Liver (tissue), 9 donors: Measurements from ENCODE around the gene GCNT4. TPM values are rescaled to one million over a fixed set of nuclear protein-coding genes. Genes with fewer than 3 reads are reported as not detected.

Experiments
- DNase-seq: peaks from one replicate; pipeline ENCODE4 v3.0.0-alpha.2; 2017; ENCODE audit warnings: low spot score
- H3K27ac ChIP-seq, 2 donors: one replicate each; pipeline ENCODE4 v1.7.0; 2013; ENCODE audit warnings: inconsistent platforms in 2 of 2, low read length in 2 of 2, control low read depth in 1 of 2, low read depth in 1 of 2, mild to moderate bottlenecking in 1 of 2
- H3K27me3 ChIP-seq, 4 donors: one replicate each; pipeline versions ENCODE4 v1.6.1 to v1.7.0; 2013; ENCODE audit warnings: low read length in 3 of 4, inconsistent platforms in 1 of 4, mild to moderate bottlenecking in 1 of 4, moderate library complexity in 1 of 4; ENCODE audit not compliant: control insufficient read depth in 4 of 4, insufficient read depth in 4 of 4
- H3K36me3 ChIP-seq, 4 donors: one replicate each; pipeline versions ENCODE4 v1.6.1 to v1.7.0; 2013; ENCODE audit warnings: low read length in 3 of 4, mild to moderate bottlenecking in 3 of 4, low read depth in 1 of 4, moderate library complexity in 1 of 4; ENCODE audit not compliant: control insufficient read depth in 4 of 4, insufficient read depth in 3 of 4
- H3K4me1 ChIP-seq, 4 donors: one replicate each; pipeline versions ENCODE4 v1.6.1 to v1.7.0; 2013; ENCODE audit warnings: low read length in 3 of 4, mild to moderate bottlenecking in 3 of 4, moderate library complexity in 1 of 4; ENCODE audit not compliant: control insufficient read depth in 4 of 4, insufficient read depth in 4 of 4
- H3K4me3 ChIP-seq, 3 donors: one replicate each; pipeline versions ENCODE4 v1.6.1 to v1.7.0; 2013; ENCODE audit warnings: low read length in 3 of 3, control low read depth in 1 of 3, low read depth in 1 of 3, mild to moderate bottlenecking in 1 of 3
- H3K9ac ChIP-seq, 2 donors: one replicate each; pipeline ENCODE4 v1.7.0; 2013; ENCODE audit warnings: low read length in 2 of 2, mild to moderate bottlenecking in 2 of 2, moderate library complexity in 2 of 2, control low read depth in 1 of 2, low read depth in 1 of 2
- H3K9me3 ChIP-seq, 4 donors: one replicate each; pipeline versions ENCODE4 v1.6.1 to v1.7.0; 2013; ENCODE audit warnings: low read length in 3 of 4; ENCODE audit not compliant: control insufficient read depth in 4 of 4
- ATF3 ChIP-seq: IDR thresholded peaks from 2 replicates; pipeline ENCODE4 v1.6.1; 2016; ENCODE audit warnings: antibody characterized with exemption
- CTCF ChIP-seq: fragments of 150-350 bp; IDR thresholded peaks from 2 replicates; pipeline ENCODE4 v1.5.1; 2017; ENCODE audit warnings: improper control_type of control experiment, low read depth, low read length; ENCODE audit not compliant: missing input control
- EGR1 ChIP-seq, 2 donors: IDR thresholded peaks; 2 replicates each; pipeline ENCODE4 v1.6.1; 2016 to 2018; ENCODE audit warnings: antibody characterized with exemption in 2 of 2, low read depth in 2 of 2
- FOXA1 ChIP-seq: IDR thresholded peaks from 2 replicates; pipeline ENCODE4 v1.6.1; 2016; ENCODE audit warnings: antibody characterized with exemption
- FOXA2 ChIP-seq: IDR thresholded peaks from 2 replicates; pipeline ENCODE4 v1.6.1; 2016; ENCODE audit warnings: antibody characterized with exemption
- GABPA ChIP-seq, 2 donors: IDR thresholded peaks in 1 of 2; conservative IDR thresholded peaks in 1 of 2; 2 replicates each; pipeline ENCODE4 v1.6.1; 2016; ENCODE audit warnings: antibody characterized with exemption in 2 of 2, mild to moderate bottlenecking in 1 of 2, moderate library complexity in 1 of 2
- HNF4A ChIP-seq, 2 donors: conservative IDR thresholded peaks; 2 replicates each; pipeline ENCODE4 v1.6.1; 2016; ENCODE audit warnings: antibody characterized with exemption in 2 of 2, mild to moderate bottlenecking in 2 of 2
- HNF4G ChIP-seq: IDR thresholded peaks from 2 replicates; pipeline ENCODE4 v1.6.1; 2016; ENCODE audit warnings: antibody characterized with exemption
- JUND ChIP-seq, 2 donors: IDR thresholded peaks; 2 replicates each; pipeline ENCODE4 v1.6.1; 2016; ENCODE audit warnings: antibody characterized with exemption in 2 of 2
- MAX ChIP-seq: IDR thresholded peaks from 2 replicates; pipeline ENCODE4 v1.6.1; 2016; ENCODE audit warnings: antibody characterized with exemption
- NR2F2 ChIP-seq: IDR thresholded peaks from 2 replicates; pipeline ENCODE4 v1.6.1; 2016; ENCODE audit warnings: antibody characterized with exemption
- RAD21 ChIP-seq, 2 donors: IDR thresholded peaks; 2 replicates each; pipeline ENCODE4 v1.6.1; 2016; ENCODE audit warnings: antibody characterized with exemption in 2 of 2, mild to moderate bottlenecking in 2 of 2
- REST ChIP-seq: IDR thresholded peaks from 2 replicates; pipeline ENCODE4 v1.6.1; 2016; ENCODE audit warnings: antibody characterized with exemption, mild to moderate bottlenecking
- RXRA ChIP-seq, 2 donors: IDR thresholded peaks; 2 replicates each; pipeline ENCODE4 v1.6.1; 2017 to 2018; ENCODE audit warnings: antibody characterized with exemption in 2 of 2, mild to moderate bottlenecking in 1 of 2
- SP1 ChIP-seq: IDR thresholded peaks from 2 replicates; pipeline ENCODE4 v1.6.1; 2018; ENCODE audit warnings: antibody characterized with exemption, mild to moderate bottlenecking
- TAF1 ChIP-seq: conservative IDR thresholded peaks from 2 replicates; pipeline ENCODE4 v1.6.1; 2016; ENCODE audit warnings: antibody characterized with exemption, mild to moderate bottlenecking
- YY1 ChIP-seq: IDR thresholded peaks from 2 replicates; pipeline ENCODE4 v1.6.1; 2016; ENCODE audit warnings: antibody characterized with exemption, mild to moderate bottlenecking
- WGBS: extraction: QIAGEN DNeasy Blood & Tissue Kit; methylation state at CpG from one replicate; pipeline ENCODE4 v1.1.7; 2013; 5-methylcytosine and 5-hydroxymethylcytosine counted together
- polyA plus RNA-seq, 2 donors: library from polyadenylated mRNA; stranded (reverse) in 1 of 2; unstranded in 1 of 2; fragments of 200-250 nt in 1 of 2; fragments of >200 nt in 1 of 2; fragmentation: Nextera tagmentation in 1 of 2; extraction: Ambion mirVana in 1 of 2; gene quantifications; one replicate each; pipeline versions ENCODE4 v1.2.1 to v1.2.3, GENCODE V29; 2013 to 2015
- total RNA-seq, 2 donors: library from RNA; depleted of rRNA; stranded (reverse); fragments of >200 nt; gene quantifications; one replicate each; pipeline ENCODE4 v1.2.3, GENCODE V29; 2014
- TF ChIP-seq, protein P1 (sequence below): IDR thresholded peaks from 2 replicates; pipeline ENCODE4 v1.6.1; 2016; ENCODE audit warnings: antibody characterized with exemption
- donor health status: healthy.
- donor health status: healthy.
- donor health status: healthy.
- donor health status: healthy.
- donor health status: healthy.

Gene GCNT4
- total and polyA plus RNA-seq, 4 donors: 0.25 to 1.3 (median 0.39) TPM

GRCh38 chr5:75054134-75054930 lies 2.0 kb upstream of the GCNT4 start:
- no peak for DNase-seq
- TF ChIP-seq ATF3 (no peak), RAD21 (IDR thresholded peaks at IDR 0.05) (no peak), RXRA (IDR thresholded peaks at IDR 0.05) (no peak), NR2F2 (no peak), SP1 (no peak), YY1 (no peak), GABPA (IDR thresholded peaks at IDR 0.05 in 1 of 2, conservative IDR thresholded peaks at IDR 0.05 in 1 of 2) (no peak), FOXA1 (no peak), MAX (no peak), FOXA2 (no peak), TAF1 (no peak), CTCF (no peak), HNF4A (conservative IDR thresholded peaks at IDR 0.05) (no peak), JUND (IDR thresholded peaks at IDR 0.05) (no peak), EGR1 (IDR thresholded peaks at IDR 0.05; ENCODE audit: low read depth in 2 of 2) (no peak), REST (no peak), HNF4G (no peak)
- TF ChIP-seq, protein P1, sequence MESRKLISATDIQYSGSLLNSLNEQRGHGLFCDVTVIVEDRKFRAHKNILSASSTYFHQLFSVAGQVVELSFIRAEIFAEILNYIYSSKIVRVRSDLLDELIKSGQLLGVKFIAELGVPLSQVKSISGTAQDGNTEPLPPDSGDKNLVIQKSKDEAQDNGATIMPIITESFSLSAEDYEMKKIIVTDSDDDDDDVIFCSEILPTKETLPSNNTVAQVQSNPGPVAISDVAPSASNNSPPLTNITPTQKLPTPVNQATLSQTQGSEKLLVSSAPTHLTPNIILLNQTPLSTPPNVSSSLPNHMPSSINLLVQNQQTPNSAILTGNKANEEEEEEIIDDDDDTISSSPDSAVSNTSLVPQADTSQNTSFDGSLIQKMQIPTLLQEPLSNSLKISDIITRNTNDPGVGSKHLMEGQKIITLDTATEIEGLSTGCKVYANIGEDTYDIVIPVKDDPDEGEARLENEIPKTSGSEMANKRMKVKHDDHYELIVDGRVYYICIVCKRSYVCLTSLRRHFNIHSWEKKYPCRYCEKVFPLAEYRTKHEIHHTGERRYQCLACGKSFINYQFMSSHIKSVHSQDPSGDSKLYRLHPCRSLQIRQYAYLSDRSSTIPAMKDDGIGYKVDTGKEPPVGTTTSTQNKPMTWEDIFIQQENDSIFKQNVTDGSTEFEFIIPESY: no peak
- Histone ChIP-seq H3K36me3 (no peaks in the 10 kb centered on the region), H3K27me3 (no peaks in the 10 kb centered on the region), H3K27ac (peak overlapping the region; percentile 66 to 83), H3K9ac (no peak overlapping the region), H3K4me1 (peaks cover 3 to 17% (median 11%) of the 10 kb centered on the region in 4 donors), H3K9me3 (no peaks in the 10 kb centered on the region), H3K4me3 (peak overlapping the region; percentile 74 to 88 (median 81))
- WGBS: 29% methylated on average over 28 of the region's 28 CpGs
